OCI-LY1 (cell line): ENCODE measurements around the gene LHX1.

Experiments
- EZH2 ChIP-seq: fragments of 200-600 bp; sonication (generic), shearing (Covaris generic); IDR thresholded peaks from 2 replicates; pipeline ENCODE4 v1.8.0; 2017; ENCODE audit warnings: borderline replicate concordance, mixed run types, mild to moderate bottlenecking, antibody characterized with exemption, low read length, moderate library complexity, mixed read lengths
- TF ChIP-seq, protein P1 (sequence below): fragments of 200-600 bp; sonication (generic), shearing (Covaris generic); IDR thresholded peaks from 2 replicates; pipeline ENCODE4 v1.5.1; 2017; ENCODE audit warnings: mild to moderate bottlenecking, antibody characterized with exemption, low read length, moderate library complexity, mixed read lengths

DNA sequence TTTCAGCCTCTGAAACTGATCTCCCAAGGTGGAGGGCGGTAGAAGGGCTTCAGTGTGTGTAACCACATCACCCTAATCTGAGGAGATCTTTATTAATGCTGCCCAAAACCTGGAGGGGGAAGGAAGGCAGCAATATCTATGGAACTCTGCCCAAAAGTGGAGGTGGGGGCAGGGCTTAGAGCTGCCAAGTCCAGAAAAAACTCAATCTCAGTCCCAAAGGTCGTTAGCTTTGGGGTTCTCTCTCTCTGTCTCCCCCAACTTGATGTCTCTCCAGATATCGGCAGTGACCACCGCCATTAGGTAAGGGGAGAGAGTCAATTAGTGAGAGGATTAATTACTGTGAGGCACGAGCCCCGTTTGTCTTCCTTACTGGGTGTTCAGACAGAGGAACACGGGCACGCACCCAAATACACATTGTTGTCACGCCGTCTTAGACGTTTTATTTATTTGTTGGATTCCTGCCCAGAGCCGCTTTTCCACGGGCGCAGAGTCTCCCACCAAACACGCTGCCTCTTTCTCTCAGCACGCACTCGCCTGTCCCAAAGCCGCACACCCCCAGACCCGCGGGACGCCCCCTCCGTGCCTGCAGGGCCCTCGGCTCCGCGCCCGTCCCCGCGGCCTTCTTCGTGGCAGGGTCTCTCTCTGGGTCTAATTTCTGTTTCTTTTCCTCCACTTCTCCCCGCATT, 5.4 kb upstream of the LHX1 start:
- TF ChIP-seq, protein P1, sequence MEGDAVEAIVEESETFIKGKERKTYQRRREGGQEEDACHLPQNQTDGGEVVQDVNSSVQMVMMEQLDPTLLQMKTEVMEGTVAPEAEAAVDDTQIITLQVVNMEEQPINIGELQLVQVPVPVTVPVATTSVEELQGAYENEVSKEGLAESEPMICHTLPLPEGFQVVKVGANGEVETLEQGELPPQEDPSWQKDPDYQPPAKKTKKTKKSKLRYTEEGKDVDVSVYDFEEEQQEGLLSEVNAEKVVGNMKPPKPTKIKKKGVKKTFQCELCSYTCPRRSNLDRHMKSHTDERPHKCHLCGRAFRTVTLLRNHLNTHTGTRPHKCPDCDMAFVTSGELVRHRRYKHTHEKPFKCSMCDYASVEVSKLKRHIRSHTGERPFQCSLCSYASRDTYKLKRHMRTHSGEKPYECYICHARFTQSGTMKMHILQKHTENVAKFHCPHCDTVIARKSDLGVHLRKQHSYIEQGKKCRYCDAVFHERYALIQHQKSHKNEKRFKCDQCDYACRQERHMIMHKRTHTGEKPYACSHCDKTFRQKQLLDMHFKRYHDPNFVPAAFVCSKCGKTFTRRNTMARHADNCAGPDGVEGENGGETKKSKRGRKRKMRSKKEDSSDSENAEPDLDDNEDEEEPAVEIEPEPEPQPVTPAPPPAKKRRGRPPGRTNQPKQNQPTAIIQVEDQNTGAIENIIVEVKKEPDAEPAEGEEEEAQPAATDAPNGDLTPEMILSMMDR = no peak
- TF ChIP-seq EZH2 = no peak
